NCI-H1417 (cell line): ENCODE measurements around the gene RERE.
"Not testable (repeated sequence)": the region's sequence is repeated elsewhere in the genome, so short reads cannot be mapped to it uniquely, and the experiment has no call there.

Source experiments
- DNase-seq, 3 experiments: peaks; one replicate each; lab custom pipeline; 2025; lab: John Stamatoyannopoulos, UW

RERE gene

DNA sequence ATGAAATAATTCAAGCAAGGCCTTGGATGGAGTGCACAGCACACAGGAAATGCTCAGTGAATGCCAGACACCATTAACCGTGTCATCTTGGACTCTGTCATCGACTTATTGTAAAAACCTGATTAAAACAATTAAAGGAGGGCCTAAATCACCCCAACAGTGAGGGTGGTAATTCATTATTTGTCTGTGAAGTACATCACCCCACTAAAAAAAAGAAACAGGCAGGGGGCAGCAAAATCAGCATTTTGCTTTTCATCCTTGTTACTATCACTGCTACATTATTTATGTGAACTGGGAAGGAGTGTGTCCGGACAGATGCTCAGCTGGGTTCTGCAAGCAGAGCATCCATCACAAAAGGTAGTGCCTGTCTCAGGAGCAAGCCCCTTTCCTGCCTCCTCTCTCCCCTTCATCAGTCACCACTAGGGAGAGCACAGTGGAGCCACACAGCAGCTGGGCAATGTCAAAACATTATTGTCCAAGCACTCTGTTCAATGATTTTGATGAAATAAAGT is 98.5 kb downstream of the RERE start:
- DNase-seq = peak in 2 of 3 experiments; percentile 21 to 52

DNA sequence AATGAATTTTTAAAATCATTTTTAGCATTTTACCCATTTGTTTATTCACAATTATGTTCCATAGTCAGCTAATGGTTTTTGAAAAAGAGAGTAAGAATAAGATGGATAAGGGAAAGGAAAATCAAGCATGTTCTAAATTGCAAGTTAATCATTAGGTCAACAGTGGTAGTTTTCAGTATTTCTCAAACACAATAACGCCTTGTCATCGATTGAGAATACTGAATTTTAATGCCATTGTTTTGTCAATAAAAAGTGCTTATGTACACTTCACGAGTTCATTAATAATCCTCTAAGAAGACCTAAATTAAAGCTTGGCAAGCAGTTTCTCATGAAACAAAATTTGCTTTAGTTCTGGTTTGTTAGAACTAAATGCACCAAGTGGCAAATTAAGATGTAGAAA is 100.3 kb downstream of the RERE start:
- DNase-seq = peak in 2 of 3 experiments; percentile 7 to 59

DNA sequence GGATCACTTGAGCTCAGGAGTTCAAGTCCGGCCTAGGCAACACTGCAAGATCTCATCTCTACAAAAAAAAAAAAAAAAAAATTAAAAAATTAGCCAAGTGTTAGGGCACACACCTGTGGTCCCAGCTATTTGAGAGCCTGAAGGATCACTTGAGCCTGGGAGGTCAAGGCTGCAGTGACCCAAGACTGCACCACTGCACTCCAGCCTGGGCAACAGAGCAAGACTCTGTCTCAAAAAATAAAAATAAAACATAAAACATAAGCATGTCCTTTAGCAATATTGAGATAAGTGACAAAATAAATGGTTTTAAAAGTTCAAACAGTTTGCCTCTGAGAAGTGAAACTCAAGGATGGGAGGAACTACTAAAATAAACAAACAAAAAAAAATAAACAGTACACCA is 101.2 kb downstream of the RERE start:
- DNase-seq = no peak

DNA sequence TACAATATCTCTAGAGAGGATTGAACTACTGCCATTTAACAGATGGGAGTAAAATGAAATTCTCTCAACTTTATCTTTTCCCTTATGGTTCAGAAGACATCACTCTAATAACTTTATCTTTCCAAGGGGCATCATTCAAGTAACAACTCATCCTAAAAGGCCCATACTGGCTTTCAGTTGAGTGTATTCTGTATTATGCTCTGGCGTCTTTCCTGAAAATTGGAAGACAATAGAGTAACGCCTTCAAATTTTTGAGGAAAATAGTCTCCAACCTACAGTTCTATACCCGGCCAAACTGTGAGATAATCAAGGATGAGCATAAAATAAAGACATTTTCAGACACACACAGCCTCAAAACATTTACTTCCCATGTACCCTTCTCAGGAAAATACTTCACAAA is 103.3 kb downstream of the RERE start:
- no peak for DNase-seq

DNA sequence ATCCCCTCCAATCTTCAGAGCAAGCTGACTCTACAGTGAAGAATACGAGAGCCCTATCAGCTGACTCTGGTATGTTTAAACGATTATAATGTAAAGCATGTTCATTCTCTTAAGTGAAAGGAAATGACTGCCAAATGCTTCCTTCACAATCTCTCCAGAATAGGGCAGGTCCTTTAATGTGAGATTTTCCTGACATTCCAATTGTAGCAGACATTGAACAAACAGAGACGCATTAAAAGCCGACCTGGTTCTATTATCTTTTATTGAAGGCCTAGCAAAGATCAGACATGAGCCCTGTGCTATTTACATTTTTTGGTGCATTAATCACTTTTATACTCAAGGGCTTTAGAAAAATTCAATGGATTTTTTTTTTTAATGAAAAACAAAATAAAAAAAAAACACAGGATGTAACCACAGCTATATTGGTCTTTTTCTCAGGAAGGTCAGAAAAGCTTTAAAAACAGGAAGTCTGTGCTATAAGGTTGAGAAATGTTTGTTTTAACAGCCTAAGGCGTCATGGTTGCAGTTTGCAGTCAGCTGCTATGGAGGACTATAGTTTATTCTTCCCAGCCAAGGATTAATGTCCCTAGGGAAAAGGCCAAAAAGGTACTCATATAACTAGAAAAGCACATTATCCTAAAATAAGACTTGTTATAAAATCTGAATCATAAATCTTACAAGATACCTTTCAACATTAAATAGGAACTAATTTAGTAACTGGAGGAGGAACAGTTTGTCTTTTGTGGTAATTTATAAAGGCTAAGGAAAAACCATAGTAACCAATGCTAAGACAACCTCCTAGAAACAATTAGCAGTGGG is 104.8 kb downstream of the RERE start:
- peak; percentile 67 to 95 (median 88) for DNase-seq

DNA sequence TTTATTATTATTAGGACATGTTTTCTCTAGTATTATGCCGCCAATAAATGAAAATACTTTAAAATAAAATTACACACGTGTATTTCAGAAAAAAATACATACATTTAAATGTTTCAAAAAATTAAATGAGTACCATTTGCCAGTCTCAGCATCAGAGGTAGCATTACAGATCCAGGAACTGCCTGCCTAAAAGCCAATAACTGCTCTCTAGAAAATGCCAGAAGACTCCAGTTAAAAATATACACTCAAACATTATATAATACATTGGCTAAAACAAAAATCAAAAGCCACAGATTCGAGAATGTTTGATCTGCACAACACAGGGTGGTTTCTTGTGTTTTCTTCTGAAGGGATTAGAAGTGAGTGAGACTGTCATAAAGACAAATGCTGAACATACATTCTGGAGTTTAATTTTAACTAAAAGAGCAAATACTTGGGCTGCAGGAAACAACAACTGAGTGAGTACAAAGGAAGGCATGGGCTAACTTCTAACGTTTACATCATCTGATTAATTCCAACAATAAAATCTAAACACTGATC is 105.5 kb downstream of the RERE start:
- DNase-seq = no peak

DNA sequence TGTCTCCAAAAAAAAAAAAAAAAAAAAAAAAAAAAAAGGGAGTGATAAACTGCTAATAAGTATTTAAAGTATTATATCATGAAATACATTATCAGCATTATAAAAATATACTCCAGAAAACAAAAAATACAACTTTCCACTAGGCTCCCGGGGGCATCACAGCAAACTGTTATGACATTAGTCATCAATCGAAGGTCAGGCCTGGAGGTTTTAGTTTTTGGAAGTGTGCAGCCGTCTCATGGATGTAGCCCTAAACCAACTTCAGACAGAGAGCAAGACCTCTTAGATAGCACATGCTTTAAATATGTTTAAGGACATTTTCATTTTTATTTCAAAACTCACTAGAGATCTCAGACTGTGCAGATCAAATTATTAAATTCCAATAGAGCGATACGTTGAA is 106.3 kb downstream of the RERE start:
- DNase-seq = no peak

DNA sequence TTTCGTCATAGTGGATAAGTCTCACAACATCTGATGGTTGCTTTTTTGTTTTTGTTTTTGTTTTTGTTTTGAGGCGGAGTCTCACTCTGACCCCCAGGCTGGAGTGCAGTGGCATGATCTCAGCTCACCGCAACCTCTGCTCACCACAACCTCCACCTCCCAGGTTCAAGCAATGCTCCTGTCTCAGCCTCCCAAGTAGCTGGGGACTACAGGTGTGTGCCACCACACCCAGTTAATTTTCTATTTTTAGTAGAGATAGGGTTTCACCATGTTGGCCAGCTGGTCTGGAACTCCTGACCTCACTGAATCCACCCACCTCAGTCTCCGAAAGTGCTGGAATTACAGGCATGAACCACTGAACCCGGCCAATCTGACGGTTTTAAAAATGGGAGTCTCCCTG is 109.2 kb downstream of the RERE start:
- no peak for DNase-seq

DNA sequence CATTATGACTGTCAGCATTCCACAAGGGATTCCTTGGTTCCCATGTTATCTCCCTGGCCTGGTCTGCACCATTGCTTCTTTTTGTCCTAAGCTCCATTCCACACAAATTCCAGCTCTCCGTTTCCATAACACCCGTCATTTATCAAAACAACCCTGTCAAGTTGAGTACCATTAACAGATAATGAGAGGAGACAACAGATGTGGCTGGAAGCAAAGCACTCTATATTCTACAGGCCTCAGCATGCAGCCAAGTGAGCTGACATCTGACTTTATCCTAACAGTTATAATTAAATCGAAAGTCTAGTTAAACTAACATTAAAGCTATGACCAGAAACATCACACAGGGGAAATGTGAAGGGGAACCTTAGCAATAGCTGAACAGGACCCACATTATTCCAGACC is 110.4 kb downstream of the RERE start:
- DNase-seq = peak; percentile 84 to 99 (median 92)

DNA sequence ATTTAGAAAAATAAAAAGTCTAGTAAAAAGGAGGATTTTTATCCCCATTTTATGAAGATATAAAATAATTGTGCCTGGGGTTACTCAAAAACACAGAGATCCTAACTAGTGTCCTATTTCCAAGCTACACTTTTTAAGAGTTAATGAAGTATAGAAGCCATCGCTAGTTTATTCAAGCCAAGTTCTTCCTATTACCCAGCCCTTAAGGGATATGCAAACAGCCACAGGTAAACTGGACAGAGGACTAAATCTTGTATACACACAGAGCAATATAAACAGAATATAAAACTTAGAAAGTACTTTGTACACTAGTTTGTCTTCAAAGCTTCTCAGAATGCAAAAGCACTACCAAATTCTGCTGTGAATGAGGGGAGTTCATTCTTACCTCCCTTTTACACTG is 111.1 kb downstream of the RERE start:
- DNase-seq = no peak

DNA sequence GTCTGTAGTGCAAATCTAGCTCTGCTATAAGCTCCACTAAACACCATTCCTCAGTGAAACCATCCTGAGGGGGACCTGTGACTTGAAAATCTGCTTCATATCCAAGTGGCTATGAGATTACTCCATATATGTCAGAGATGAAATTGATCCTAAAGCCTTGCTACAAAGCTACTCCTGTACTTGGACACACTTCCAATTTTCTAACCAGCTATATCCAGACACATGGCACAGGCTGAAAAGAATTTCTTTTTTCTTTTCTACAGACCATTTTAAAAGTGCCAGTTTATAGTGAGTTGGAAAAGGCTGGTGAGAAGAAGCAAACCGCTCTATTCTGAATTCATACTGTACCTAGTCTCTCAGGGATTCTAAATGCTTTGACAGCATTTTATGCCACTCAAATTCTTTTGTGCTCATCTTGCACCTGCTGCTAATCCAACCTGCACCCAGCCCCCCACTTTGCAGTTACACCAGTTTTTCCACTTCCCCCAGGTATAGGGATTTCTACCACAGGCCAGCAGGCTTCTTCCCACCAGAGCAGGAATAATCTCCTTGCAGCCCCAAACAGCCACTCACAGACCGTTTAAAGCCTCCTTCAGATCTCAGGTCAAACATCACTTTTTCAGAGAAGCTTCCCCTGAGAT is 112.5 kb downstream of the RERE start:
- peak; percentile 70 to 88 (median 80) for DNase-seq

DNA sequence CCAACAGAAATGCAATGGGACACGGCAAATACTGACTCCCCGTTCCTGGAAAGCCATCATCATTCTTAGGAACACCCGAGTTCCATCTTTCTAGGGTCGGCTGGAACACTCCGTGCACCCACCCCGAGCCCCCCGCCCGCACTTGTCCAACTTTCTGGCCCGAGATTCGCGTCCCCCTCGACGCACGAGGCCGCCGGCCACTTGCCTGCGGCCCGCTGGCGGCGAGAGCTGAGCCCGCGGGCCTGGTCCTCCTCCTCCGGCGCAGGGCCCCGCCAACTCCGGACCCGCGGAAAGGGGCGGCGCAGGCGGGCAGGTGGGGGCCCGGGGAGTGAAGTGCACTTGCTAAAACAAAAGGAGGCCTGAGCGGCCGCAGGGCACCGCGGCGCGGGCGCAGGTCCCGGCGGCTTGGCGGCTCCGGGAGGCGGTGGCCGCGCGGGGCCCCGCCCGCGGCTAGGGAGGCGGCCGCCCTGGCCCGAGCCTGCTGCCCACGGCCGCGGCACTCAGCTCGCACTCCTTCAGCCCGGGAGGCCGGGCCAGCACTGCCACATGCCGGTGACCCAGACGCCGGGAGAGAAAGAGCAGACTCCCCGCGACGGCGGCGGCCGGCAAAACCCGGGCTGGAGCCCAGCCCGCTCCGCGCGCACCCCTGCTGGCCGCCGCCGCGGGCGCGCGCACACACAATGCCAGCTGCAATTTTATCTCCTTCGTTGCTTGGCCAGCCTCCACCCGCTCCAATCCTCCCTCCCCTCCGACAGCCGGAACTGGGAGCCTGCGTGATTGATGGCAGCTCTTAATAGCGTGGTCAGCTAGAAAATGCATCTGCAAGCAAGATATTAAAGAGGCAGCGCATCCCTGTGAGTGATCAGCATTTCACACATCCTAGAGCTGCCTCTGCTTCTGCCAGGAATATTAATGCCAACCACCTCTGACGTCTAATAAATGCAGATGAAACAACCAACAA is 114.3 kb downstream of the RERE start:
- peak; percentile 95 to 98 (median 97) for DNase-seq

DNA sequence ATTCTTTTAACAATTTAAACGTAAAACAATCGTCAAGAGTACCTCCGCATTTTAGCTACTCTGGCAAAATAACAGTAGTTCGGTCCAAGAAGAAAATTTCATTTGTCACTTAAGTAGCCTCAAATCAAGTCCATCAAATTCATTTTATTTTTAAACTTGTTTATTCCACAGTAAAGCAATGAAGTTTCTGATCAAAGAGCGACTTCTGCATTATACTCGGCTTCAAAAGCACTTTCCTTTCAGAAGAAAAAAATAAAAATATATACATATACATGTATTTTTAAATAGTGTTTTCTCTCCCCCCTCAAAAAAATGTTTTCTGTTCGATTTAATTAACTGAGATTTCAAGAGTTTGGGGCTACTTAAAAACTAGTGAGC is 115.0 kb downstream of the RERE start:
- no peak for DNase-seq

DNA sequence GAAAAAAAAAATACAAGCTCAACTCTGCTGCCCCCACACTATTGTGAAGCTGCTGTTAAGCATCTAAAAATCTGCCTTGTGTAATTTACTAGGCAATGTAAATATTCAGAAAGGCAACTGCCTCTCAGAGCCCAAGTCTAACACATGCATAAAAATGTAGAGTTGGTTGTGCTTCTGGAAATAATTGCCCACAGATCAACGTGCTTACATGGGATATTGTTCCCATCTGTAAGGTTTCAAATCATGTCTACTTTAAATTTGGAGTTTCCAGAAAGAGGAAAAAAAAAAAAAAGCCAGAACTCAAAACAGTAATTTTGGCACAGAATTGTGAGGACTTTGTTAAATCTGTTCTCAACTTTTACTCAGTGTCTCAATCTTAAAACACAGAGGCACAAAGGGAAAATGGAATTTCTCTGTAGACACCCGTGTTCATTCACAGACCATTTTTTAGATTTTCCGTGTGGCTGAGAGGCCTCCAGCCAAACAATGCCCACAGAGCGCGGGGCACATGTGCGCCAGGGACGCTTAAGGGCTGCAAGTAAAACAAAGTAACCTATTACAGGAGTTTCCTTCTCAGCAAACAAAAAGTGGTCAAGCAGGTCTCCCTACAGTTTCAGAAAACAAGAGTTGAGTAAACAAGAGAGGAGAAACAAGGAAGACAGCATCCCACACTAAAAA is 115.5 kb downstream of the RERE start:
- peak; percentile 33 to 87 (median 72) for DNase-seq

DNA sequence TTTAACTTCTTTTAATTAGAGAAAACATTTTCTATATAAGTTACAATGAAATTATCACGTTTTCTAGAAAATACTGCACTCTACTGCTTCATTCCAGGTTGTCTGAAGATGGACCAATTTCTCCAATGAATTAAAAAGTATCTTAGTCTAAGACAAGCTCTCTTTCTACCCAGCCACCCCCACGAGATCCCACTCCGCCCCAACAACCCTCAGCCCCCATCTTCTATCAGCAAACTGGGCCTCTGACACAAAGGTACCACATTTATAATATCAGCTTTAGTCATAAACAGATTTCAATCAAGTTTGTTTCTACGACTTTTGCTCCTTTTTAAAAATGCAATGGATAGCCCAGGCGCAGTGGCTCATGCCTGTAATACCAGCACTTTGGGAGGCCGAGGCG is 117.8 kb downstream of the RERE start:
- no peak for DNase-seq

DNA sequence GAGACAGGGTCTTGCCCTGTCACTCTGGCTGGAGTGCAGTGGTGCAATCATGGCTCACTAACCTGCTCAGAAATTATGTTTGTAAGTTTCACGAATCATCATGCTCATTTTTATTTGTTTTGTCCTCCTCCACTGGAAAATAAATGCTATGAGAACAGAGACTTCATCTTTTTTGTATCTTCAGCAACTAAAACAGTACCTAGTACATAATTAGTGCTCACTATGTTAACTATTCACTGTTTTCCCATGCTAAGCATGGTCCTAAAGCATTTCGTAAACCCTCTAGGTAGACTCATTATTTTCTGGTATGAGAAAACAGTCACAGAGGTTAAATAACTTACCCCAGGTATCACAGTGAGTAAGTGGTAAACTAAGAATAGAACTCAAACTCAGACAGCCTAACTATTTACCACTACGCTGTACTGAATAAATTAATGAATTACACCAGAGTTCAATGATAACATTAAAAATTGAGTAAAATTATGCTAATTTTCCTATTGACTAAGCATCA is 118.4 kb downstream of the RERE start:
- peak in 2 of 3 experiments; percentile 37 to 66 for DNase-seq

DNA sequence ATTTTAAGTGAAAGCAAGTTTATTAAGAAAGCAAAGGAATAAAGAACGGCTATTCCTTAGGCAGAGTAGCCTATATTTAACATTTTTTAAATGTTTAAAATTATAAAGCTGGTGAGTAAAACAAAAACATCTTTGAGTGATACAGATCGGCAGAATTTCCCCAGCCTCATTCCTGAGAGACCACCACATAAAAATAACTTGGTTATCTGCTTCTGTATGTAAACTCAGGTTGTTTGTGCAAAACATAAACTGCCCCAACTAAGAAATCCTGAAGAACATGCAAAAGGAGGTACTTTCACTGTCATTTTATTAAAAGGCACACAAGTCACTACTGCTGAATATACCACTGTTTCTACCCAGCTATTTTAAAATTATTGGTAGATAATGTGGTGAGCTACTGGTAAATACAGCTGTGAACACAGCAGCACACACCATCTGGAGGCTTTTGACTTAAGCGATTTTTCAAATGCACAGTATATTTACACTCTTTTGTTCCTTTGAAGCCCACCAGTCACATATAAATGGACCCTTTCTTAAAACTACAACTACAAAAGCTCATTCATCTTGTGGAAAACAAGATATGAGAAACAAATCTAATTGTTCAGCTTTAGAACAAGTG is 119.3 kb downstream of the RERE start:
- DNase-seq = peak in 1 of 3 experiments; percentile 70

DNA sequence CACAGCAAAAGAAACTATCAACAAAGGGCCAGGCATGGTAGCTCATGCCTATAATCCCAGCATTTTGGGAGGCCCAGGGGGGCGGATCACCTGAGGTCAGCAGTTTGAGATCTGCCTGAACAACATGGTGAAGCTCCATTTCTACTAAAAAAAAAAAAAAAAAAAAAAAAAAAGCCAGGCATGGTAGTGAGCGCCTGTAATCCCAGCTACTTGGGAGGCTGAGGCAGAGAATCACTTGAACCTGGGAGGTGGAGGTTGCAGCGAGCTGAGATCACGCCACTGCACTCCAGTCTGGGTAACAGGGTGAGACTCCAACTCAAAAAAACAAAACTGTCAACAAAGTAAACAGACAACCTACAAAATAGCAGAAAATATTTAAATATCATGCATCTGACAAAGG is 122.0 kb downstream of the RERE start:
- DNase-seq = not testable (repeated sequence)

DNA sequence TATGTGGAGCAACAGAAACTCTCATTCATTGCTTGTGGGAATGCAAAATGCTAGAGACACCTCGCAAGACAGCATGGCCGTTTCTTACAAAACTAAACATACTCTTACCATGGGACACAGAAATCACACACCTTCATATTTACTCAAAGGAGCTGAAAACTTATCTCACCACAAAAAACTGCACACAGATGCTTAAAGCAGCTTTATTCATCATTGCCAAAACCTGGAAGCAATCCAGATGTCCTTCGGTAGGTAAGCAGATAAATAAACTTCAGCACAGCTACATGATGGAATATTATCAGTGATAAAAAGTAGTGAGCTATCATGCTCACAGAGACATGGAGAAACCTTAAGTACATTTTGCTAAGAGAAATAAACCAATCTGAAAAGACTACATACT is 124.3 kb downstream of the RERE start:
- no peak for DNase-seq

DNA sequence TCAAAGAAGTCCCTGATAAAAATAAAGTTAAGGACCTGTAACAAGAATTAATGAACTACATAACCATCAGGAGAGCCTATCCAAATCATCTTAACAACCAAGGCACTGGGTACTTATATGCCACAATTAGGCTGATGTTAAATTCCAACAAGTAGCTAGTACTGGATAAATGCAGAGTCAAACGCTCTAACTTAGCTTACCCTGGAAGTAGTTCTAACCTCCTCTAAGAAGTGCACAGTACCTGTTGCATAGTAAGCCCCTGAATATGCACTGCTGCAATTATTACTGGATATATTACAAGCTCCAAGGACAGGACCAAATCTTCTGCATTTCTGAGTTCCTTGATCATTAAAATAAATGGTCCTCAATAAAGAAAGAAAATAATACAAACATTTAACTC is 125.8 kb downstream of the RERE start:
- DNase-seq = no peak

DNA sequence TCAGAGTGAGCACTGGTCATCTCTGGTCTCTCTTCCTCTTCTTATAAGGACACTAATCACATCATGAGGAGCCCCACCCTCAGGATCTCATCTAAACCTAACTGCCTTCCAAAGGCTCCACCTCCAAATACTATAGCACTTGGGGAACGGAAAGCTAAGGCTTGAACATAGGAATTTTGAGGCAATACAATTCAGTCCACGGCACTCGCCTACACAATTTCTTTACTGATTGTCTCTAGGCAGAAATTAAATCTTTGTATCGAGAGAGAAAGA is 127.3 kb downstream of the RERE start:
- no peak for DNase-seq
